Activated B cell treated with CpG ODN at 0.5 μM for 24 hours (primary cell): Measurements from ENCODE around the gene HES1. TPM values are rescaled to one million over a fixed set of nuclear protein-coding genes. Genes with fewer than 3 reads are reported as not detected.

Experiments
- ATAC-seq: fragments of 200-7000 bp; cut with Tn5 transposase; one replicate; pipeline ENCODE4 v1.10.0; 2021; ENCODE audit warnings: low read depth, mild to moderate bottlenecking, moderate library complexity
- CTCF ChIA-PET: fragments of 350-600 bp; sonication (Branson Sonifier 250); formaldehyde crosslinking; loops from one replicate; lab custom pipeline; 2021; ENCODE audit warnings: antibody characterized with exemption; lab: Charles Lee
- POLR2A ChIA-PET: fragments of 350-600 bp; sonication (Branson Sonifier 250); formaldehyde crosslinking; loops from one replicate; lab custom pipeline; 2021; ENCODE audit warnings: antibody characterized with exemption; lab: Charles Lee
- DNase-seq: peaks from one replicate; pipeline ENCODE4 v3.0.0; 2022
- H3K27ac Mint-ChIP-seq: one replicate; pipeline ENCODE4 v1.8.0; 2020; ENCODE audit warnings: mixed read lengths
- H3K27me3 Mint-ChIP-seq: one replicate; pipeline ENCODE4 v1.8.0; 2021; ENCODE audit warnings: mixed read lengths
- H3K36me3 Mint-ChIP-seq: one replicate; pipeline ENCODE4 v1.8.0; 2021; ENCODE audit warnings: low read depth, mixed read lengths
- H3K4me1 Mint-ChIP-seq: one replicate; pipeline ENCODE4 v1.8.0; 2021; ENCODE audit warnings: mixed read lengths
- H3K4me3 Mint-ChIP-seq: one replicate; pipeline ENCODE4 v1.8.0; 2020; ENCODE audit warnings: mild to moderate bottlenecking, mixed read lengths
- H3K9me3 Mint-ChIP-seq: one replicate; pipeline ENCODE4 v1.8.0; 2020; ENCODE audit warnings: mixed read lengths
- intact Hi-C: fragments of 100-400 bp; cut with micrococcal nuclease; formaldehyde crosslinking; loops from one replicate; pipeline ENCODE4 v1.15.1; 2024
- total RNA-seq: library from RNA; stranded (reverse); gene quantifications from 2 replicates; pipeline ENCODE4 v1.2.3, GENCODE V29; 2022
- TF ChIP-seq, protein P1 (sequence below): fragments of 200-600 bp; IDR thresholded peaks from one replicate; pipeline ENCODE4 v1.8.0; 2022; ENCODE audit warnings: antibody characterized with exemption, mild to moderate bottlenecking

HES1 gene, protein sequence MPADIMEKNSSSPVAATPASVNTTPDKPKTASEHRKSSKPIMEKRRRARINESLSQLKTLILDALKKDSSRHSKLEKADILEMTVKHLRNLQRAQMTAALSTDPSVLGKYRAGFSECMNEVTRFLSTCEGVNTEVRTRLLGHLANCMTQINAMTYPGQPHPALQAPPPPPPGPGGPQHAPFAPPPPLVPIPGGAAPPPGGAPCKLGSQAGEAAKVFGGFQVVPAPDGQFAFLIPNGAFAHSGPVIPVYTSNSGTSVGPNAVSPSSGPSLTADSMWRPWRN
- total RNA-seq: 5.0 and 5.9 TPM in 2 replicates

DNA sequence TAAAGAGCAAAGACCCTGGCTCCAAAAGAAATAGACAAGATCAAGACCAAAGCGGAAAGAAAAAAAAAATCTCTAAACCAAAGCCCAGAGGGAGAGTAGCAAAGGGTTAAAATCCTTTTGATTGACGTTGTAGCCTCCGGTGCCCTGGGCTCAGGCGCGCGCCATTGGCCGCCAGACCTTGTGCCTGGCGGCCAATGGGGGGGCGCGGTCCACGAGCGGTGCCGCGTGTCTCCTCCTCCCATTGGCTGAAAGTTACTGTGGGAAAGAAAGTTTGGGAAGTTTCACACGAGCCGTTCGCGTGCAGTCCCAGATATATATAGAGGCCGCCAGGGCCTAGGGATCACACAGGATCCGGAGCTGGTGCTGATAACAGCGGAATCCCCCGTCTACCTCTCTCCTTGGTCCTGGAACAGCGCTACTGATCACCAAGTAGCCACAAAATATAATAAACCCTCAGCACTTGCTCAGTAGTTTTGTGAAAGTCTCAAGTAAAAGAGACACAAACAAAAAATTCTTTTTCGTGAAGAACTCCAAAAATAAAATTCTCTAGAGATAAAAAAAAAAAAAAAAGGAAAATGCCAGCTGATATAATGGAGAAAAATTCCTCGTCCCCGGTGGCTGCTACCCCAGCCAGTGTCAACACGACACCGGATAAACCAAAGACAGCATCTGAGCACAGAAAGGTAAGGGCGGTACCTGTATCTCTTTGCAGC lies at the start of gene HES1:
TSS of gene HES1 (plus strand) at position 343 of the 713 bp plus-strand sequence. CDS start at position 576, 233 bp downstream.
- Mint-ChIP-seq H3K9me3 (no peaks in the 10 kb centered on the region), H3K36me3 (peaks cover 4% of the 10 kb centered on the region), H3K4me1 (peaks cover 78% of the 10 kb centered on the region), H3K4me3 (peak within 1 kb of the TSS; percentile 92), H3K27me3 (peaks cover 1% of the 10 kb centered on the region), H3K27ac (peak within 1 kb of the TSS; percentile 96)
- peak; percentile 65 for DNase-seq
- ChIA-PET CTCF (interaction anchor here (0.7 to 7.2 kb wide), 15 partner anchors 12 to 471 kb away, joined by 3 to 77 read pairs (median 11); no protein-coding TSS in a partner anchor), POLR2A (interaction anchor here (0.5 to 15.3 kb wide), 18 partner anchors 11 to 442 kb away, joined by 3 to 465 read pairs (median 4); no protein-coding TSS in a partner anchor)
- ATAC-seq: peak; percentile 30
- intact Hi-C loops: loop anchor here (1.0 to 10.0 kb wide), 13 partner anchors 32 to 1771 kb away; partner anchors contain the start of genes ATP13A3, OPA1 and TNK2
- TF ChIP-seq, protein P1, sequence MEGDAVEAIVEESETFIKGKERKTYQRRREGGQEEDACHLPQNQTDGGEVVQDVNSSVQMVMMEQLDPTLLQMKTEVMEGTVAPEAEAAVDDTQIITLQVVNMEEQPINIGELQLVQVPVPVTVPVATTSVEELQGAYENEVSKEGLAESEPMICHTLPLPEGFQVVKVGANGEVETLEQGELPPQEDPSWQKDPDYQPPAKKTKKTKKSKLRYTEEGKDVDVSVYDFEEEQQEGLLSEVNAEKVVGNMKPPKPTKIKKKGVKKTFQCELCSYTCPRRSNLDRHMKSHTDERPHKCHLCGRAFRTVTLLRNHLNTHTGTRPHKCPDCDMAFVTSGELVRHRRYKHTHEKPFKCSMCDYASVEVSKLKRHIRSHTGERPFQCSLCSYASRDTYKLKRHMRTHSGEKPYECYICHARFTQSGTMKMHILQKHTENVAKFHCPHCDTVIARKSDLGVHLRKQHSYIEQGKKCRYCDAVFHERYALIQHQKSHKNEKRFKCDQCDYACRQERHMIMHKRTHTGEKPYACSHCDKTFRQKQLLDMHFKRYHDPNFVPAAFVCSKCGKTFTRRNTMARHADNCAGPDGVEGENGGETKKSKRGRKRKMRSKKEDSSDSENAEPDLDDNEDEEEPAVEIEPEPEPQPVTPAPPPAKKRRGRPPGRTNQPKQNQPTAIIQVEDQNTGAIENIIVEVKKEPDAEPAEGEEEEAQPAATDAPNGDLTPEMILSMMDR: no peak

DNA sequence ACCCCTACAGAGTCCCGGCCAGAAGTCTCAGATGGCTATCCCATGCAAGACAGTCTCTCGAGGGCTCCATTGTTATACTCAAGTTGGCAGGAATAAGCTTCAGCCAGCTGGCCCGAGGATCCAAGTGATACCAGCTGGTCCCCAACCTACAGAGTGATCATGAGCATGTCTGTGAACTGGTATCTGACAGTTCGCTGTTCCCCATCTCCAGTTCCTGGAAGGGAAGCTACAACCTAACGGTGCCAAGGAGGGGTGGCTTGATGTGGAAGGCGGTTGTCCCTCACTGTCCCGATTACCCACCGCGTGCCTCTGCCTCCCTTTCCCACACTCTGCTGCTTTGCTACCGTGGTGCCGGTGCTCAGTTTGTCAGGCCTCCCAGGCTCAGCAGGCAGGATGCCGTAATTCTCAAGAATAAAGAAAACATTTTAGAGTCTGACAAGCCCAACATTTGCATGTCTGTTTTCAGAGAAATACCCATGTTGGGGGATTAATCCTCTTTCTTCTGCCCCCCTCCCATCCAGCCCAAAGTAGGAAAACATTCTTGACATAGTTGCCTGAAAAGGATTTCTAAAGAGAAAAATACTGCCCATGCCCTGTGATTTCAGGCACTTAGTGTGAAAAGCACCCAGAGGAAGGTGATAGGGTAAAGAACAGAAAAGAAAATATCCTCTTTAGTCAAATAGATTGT lies 49.4 kb upstream of the HES1 start:
- no peak for ATAC-seq
- TF ChIP-seq, protein P1: no peak
- no peak for DNase-seq
- H3K27ac Mint-ChIP-seq: no peak overlapping the region
- H3K4me1 Mint-ChIP-seq: peaks cover 33% of the 10 kb centered on the region
- no peaks in the 10 kb centered on the region for H3K9me3 Mint-ChIP-seq
- POLR2A ChIA-PET: interaction anchor here (0.6 to 4.9 kb wide), 3 partner anchors 15 to 182 kb away, joined by 5 to 18 read pairs (median 7); no protein-coding TSS in a partner anchor
- H3K27me3 Mint-ChIP-seq: no peaks in the 10 kb centered on the region
- no peak overlapping the region for H3K4me3 Mint-ChIP-seq
- intact Hi-C loops: loop anchor here (5.0 kb wide), 1 partner anchor 299 kb away; no protein-coding TSS in a partner anchor
- CTCF ChIA-PET: no interaction called here
- H3K36me3 Mint-ChIP-seq: no peaks in the 10 kb centered on the region

DNA sequence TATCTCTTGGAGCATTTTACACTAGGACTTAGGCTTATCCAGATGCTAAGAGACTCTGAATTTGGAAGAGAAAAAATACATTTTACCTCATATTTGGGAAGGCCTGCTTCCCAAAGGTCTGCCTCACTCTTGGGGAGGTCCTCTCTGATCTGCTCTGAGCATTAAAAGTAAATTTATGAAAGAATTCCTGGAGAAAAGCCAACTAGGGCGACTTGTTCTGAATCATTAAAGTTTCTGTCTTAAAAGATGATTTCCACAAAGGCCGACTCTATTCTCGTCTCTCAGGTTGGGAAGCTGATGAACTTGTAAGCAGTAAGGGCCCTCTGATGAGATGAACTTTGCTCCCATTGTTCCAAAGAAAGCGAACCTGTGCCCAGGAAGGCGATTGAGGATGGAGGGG lies 48.7 kb upstream of the HES1 start:
- Mint-ChIP-seq H3K27ac (no peak overlapping the region), H3K4me3 (no peak overlapping the region), H3K9me3 (no peaks in the 10 kb centered on the region), H3K27me3 (no peaks in the 10 kb centered on the region), H3K36me3 (no peaks in the 10 kb centered on the region), H3K4me1 (peaks cover 36% of the 10 kb centered on the region)
- no peak for DNase-seq
- TF ChIP-seq, protein P1: no peak
- ChIA-PET CTCF (no interaction called here), POLR2A (no interaction called here)
- ATAC-seq: no peak
- intact Hi-C loops: loop anchor here (5.0 kb wide), 1 partner anchor 300 kb away; no protein-coding TSS in a partner anchor

DNA sequence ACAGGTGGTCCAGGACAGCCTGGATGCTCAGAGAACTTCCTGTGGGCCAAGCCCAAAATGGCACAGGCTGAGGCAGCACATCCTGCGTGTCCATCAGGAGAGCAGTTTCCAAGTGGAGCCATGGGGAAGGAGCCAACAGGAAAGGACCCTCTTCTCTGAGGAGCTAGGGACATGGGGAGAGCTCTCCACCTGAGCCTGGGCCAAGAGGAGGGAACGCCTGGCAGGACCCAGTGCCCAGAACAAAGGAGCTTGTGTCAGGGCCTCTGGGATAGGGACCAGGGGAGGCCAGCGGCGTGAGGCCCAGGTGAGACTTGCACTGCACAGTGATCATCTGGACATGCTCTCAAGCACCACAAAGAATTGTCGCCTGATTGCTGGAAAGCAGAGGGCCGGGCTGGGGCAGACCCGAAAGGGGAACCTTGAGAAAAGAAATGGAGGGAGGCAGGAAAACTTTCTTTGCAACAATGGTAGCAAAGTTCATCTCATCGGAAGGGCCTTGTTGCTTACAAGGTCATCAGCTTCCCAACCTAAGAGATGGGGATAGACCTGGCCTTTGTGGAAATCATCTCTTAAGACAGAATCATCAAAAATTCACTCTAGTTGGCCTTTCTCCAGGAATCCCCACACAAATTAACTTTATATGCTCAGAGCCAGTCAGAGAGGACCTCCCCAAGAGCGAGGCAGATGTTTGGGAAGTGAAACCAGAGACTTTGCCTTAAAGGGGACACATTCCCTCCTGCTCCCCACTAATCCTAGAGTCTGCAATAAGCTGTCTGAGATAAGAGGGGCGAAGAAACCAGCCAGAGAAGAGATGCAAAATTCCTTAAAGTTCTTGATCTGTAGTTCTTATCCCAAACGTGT lies 47.7 kb upstream of the HES1 start:
- H3K4me3 Mint-ChIP-seq: no peak overlapping the region
- POLR2A ChIA-PET: interaction anchor here (1.2 to 3.4 kb wide), 4 partner anchors 14 to 47 kb away, joined by 3 to 51 read pairs (median 8); no protein-coding TSS in a partner anchor
- intact Hi-C loops: loop anchor here (5.0 kb wide), 1 partner anchor 301 kb away; no protein-coding TSS in a partner anchor
- H3K27me3 Mint-ChIP-seq: no peaks in the 10 kb centered on the region
- DNase-seq: no peak
- peaks cover 43% of the 10 kb centered on the region for H3K4me1 Mint-ChIP-seq
- ATAC-seq: no peak
- H3K9me3 Mint-ChIP-seq: no peaks in the 10 kb centered on the region
- H3K27ac Mint-ChIP-seq: no peak overlapping the region
- H3K36me3 Mint-ChIP-seq: no peaks in the 10 kb centered on the region
- CTCF ChIA-PET: interaction anchor here (1.4 kb wide), 1 partner anchor 42 kb away, joined by 3 read pairs; no protein-coding TSS in a partner anchor
- TF ChIP-seq, protein P1: no peak
